ENCODE results near the gene VAV3.
"Not testable (repeated sequence)": the region's sequence is repeated elsewhere in the genome, so short reads cannot be mapped to it uniquely, and the experiment has no call there.

The VAV3 gene

DNA sequence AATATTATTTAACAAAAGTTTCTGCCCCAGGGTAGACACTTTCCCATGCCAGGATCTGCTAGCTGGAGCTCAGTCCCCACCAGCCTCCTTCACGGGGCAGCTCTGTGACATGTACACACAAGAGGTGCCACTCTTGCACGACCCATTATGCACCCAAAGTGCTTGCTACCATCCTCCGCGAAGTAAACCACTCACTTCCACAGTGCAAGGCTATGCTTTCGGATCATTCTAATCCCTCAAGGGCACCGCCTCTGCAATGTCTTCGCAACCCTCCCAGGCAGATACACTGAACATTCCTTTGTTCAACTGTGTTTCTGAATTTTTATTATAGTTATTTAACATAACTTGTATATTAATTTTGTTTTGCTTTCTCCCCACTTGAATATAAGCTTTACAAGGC is 303.8 kb downstream of the VAV3 start:
- DNase-seq (ENCODE audit: low read depth in 4 of 4, low spot score in 1 of 4), result no peak

DNA sequence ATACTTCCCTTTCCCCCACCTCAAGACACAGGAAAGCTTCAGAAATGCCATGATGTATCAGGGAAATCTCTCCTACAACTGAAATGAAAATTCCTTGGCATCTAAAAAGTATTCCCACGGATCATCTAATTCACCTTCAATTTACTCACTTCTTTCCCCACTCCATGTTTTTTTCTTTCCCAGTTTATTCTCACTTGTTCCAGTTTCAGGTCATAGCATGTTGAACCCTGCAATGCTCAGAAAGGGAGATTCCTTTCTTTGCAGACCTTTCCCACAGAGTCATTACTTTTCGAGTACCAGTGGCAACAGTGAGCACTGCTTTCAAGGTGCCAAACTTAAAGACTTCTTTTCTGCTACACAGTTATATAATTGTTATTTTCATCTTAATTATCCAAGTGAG is 305.0 kb downstream of the VAV3 start:
- no peak for DNase-seq (ENCODE audit: low read depth in 4 of 4, low spot score in 1 of 4)

DNA sequence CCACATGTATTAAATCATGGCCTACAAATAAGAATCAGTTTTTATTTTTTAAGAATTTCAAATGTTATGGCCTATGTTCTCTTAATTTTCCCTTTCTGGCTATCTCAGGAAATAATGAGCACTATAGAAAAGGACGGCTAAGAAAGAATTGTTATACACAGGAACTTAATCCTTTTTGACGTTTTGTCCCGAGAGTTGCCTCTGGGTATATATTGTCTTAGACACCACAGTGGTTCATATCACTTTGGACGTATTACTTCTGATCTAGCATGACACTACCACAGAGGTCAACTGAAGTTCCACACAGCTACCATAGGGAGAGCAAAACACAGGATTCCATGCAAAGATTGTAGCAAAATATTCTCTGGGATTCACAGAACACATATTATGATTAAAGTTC is 307.6 kb downstream of the VAV3 start:
- DNase-seq (ENCODE audit: low read depth in 4 of 4, low spot score in 1 of 4), result no peak

DNA sequence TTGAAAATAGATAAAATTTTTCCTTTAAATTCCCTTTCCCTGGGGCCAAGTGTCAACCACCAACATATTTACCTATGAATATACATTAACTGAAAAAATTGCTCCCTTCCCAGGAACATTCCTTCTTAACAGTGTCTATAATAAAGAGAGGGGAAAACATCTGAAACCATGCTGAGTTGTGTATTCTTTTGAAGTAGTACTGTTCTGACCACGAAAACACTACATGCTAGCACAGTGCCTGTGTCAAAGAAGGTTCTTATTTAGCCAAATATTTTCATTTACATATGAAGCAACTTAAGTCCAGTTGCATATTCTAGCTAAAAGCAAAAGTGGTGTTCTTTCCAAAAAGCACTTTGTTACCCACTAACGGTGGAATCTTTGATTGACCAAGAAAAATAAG is 311.2 kb downstream of the VAV3 start:
- no peak for DNase-seq (ENCODE audit: low read depth in 4 of 4, low spot score in 1 of 4)

GRCh38 chr1:107653005-107653404 is 312.0 kb downstream of the VAV3 start:
- DNase-seq (ENCODE audit: low read depth in 4 of 4, low spot score in 1 of 4), result no peak

- not testable (repeated sequence) for DNase-seq (ENCODE audit: low read depth in 4 of 4, low spot score in 1 of 4)
Observed at GRCh38 chr1:107650825-107651224, 314.2 kb downstream of the VAV3 start.

DNA sequence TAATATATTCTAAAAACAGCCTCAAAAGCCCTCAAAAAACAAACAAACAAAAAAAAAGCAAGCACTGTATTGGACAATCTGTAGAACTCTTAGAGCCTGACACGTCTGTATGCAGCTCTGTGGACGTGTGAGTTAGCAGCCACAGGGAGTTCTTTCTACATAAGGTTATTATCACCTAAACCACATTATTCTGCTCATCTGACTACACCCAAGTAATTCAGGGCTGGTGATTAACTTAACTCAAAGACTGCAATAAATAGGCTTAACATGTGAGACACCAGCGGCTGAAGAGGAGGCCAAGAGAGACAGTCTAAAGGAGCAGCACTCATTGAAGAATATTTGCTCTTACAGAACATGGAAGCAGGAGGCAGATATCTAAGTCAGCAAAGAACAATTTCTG is 316.0 kb downstream of the VAV3 start:
- DNase-seq (ENCODE audit: low read depth in 4 of 4, low spot score in 1 of 4), result no peak

DNA sequence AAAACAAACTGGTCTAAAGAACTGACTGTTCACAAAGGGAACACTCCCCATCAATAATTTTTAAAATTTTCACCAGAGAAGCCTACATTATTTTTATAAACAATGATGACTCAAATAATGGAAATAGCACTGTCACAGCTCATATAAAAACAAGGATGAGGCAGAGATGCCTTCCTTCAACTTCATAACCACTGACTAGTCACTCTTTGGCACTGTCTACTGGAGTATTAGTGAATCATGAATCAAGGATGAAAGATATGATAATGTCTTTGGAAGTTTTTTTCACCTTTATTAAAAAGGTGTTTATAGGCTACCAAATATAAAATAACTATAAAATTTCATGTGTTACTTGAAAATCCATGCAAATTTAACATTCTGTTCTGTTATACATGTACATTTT is 316.9 kb downstream of the VAV3 start:
- DNase-seq (ENCODE audit: low read depth in 4 of 4, low spot score in 1 of 4), result no peak

DNA sequence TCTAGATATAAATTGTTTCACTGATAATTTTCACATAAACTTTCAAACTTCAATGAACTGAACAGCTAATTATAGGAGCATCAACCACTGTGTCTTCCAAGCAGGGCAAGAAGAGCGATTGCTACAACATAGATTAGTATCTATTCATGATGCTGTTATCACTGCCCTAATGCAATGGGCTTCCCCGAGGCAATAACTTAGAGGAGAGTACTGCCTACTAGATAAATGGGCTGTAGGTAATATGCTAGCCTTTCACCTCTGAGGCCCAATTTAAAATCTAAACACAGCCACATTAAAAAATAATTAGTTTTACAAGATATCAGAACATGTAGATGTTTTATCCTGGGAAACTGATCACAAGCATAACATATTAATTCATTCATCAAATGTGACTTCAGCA is 318.0 kb downstream of the VAV3 start:
- DNase-seq (ENCODE audit: low read depth in 4 of 4, low spot score in 1 of 4), result no peak

DNA sequence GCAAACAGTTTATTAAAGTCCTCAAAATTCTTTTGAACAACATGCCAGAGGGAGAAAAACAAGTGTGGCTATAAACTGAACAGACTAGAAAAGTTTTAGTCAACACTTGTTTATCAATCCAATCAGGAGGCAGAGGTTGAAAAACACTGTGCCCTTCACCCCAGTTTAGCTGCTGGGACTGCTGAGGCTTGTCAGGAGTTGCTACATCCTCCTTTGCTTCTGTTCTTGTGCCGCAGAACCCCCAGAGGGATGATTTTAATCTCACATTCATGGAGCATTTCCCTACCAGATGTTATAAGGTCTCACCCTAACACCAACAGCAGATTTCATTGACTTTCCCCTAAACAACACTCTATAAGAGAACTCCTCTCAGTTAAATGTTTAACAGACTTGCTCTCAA is 321.2 kb downstream of the VAV3 start:
- no peak for DNase-seq (ENCODE audit: low read depth in 4 of 4, low spot score in 1 of 4)

GRCh38 chr1:107640207-107640606 is 324.8 kb downstream of the VAV3 start:
- DNase-seq (ENCODE audit: low read depth in 4 of 4, low spot score in 1 of 4), result no peak

DNA sequence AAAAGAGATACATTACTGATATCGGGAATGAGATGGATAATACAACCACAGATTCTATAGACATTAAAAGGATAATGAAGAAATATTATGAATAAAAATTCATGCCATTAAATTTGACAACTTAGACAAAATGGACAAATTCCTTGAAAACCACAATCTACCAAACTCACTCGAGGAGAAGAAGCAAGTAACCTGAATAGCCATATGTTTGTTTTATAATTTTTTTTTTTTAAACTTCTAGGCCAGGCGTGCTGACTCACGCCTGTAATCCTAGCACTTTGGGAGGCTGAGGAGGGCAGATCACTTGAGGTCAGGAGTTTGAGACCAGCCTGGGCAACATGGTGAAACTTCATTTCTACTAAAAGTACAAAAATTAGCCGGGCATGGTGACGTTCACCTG is 327.9 kb downstream of the VAV3 start:
- DNase-seq (ENCODE audit: low read depth in 4 of 4, low spot score in 1 of 4), result no peak

GRCh38 chr1:107633596-107633995 is 331.4 kb downstream of the VAV3 start:
- no peak for DNase-seq (ENCODE audit: low read depth in 4 of 4, low spot score in 1 of 4)

DNA sequence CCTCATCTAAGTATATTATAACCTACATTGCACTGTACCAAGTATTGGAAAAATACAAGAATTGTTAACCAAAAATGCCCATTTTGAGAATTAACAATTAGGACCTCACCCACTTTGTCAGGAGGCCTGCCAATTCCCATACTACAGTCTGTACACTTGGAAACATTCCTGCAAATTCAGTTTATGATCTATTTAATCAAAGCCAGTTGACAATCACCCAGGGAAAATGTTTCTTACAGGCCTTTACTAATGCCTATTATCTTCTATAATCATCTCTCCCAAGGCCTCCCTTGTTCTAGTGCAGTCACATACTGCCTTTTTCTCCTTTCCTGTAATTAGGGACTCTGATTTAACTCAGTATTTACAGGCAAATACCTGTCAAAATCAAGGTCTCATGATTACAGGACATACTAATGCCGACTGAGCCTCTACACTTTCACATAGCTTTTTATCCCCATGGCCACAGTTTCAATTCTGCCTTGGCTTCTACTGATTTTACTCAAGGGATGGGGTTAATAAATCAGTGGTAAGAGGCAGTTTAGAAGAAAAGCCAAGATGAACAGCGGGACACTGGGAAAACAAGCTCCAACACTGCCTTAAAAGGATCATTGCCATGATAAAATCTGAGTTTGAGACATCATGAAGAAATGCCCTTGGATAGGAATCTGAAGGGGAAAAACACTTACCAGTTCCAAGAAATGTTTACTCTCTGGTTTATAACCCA is 338.7 kb downstream of the VAV3 start:
- no peak for DNase-seq (ENCODE audit: low read depth in 4 of 4, low spot score in 1 of 4)

DNA sequence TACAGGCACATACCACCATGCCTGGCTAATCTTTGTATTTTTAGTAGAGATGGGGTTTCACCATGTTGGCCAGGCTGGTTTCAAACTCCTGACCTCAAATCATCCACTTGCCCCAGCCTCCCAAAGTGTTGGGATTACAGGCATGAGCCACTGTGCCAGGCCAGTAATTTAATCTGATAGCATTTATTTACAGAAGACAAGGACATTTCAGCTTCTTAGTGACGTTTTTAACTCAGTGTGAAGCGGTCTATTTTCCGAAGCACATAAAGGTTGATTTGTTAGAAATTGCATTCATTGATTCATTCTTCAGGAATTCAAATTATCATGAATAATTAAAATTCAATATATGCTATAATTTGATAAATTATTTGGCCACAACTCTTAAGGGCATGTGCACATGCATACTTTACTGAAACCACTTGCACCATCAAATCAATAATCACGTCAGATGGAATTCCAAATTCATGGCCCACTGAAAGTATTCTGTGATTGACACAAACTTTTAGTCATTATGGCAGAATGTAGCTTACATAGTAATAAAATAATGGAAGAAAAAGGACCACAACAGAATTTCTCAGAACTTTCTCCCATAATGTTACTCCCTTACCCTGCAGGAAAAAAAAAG is 339.5 kb downstream of the VAV3 start:
- no peak for DNase-seq (ENCODE audit: low read depth in 4 of 4, low spot score in 1 of 4)

DNA sequence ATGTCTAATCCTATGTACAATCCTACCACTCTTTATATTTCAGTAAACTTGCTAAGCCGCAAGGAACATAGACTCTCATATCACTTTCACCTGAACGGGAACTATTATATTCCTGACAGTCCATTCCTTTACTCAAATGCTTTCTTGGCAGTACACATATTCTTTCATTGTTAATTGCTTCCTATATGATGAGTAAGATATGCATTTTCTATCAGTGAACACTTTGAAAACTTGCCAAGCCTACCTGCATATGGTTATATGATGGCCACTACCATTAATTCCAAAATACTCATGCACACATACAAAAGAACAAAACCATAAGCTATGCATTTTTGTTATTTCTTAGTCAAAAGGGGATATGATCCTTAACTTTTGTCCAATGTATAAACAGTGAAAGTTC is 341.5 kb downstream of the VAV3 start:
- no peak for DNase-seq (ENCODE audit: low read depth in 4 of 4, low spot score in 1 of 4)

GRCh38 chr1:107622966-107623365 is 342.0 kb downstream of the VAV3 start:
- no peak for DNase-seq (ENCODE audit: low read depth in 4 of 4, low spot score in 1 of 4)

GRCh38 chr1:107622535-107622934 is 342.4 kb downstream of the VAV3 start:
- DNase-seq (ENCODE audit: low read depth in 4 of 4, low spot score in 1 of 4), result no peak

DNA sequence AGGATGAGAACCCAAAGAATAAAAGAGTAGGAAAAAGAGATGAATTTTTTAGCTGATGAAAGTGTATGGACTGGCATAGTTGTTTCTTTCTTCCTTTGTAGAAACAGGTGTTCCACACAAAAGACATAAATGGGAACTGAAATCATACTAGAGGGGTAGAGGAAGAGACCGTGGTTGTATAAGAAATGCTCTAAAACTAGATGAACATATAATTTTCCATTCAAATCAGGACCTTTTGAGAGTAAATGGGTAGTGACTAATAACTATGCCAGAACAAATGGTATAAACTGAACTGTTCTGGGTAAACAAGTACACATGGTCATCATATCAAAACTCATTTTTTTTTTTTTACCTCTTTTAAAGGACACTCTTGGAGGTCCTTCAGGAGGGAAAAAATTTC is 344.2 kb downstream of the VAV3 start:
- no peak for DNase-seq (ENCODE audit: low read depth in 4 of 4, low spot score in 1 of 4)

GRCh38 chr1:107618539-107618938 is 346.4 kb downstream of the VAV3 start:
- DNase-seq (ENCODE audit: low read depth in 4 of 4, low spot score in 1 of 4), result no peak

DNA sequence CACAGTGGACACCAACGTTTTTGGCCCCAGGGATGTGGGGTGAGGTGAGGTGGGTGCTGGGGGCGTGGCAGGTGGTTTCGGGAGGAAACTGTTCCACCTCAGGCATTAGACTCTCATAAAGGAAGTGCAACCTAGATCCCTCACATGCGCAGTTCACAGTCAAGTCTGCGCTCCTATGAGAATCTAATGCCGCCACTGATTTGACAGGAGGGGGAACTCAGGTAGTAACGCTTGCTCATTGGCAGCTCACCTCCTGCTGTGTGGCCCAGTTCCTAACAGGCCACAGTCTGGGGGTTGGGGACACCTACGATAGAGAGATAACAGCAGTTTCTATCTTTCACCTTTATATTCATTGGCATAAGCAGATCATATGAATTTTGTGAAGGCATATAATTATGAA is 347.1 kb downstream of the VAV3 start:
- no peak for DNase-seq (ENCODE audit: low read depth in 4 of 4, low spot score in 1 of 4)

DNA sequence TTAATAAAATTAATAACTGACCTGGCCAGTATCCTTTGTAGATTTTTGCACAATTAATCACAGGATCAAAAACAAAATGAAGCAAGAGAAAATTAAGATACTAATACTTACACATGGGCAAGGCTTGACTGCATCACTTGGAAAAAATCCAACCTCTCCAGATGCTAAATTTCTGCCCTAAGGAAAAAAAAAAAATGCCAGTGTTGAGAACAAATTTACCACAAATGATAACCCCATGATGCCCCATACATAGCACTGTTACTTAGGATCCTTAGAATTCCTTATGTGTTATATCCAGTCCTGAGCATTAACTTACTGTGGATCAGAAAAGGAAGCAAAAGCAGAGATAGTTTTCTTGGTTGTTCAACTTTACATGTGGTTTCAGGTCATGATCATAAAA is 347.5 kb downstream of the VAV3 start:
- DNase-seq (ENCODE audit: low read depth in 4 of 4, low spot score in 1 of 4), result no peak

DNA sequence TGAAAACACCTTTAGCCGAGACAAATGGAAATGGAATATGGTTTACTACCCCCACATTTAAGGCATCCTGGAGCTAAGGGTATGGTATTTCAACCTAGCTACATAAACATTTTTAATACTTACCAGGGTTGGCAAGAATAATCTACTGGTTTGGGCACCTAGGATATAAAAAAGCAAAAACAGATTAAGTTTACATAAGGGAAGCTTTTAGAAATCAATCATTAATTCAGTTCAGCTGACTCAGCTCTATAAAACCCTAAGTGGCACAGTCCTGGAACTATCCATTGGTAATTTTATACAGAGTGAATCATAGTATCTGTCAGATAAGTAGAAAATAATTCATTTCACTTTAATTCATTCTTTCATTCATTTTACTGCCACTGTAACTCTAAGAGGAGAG is 355.2 kb downstream of the VAV3 start:
- no peak for DNase-seq (ENCODE audit: low read depth in 4 of 4, low spot score in 1 of 4)

All from stimulated activated CD4-positive, alpha-beta T cell treated with anti-CD3 and anti-CD28 coated beads, Interleukin-1b, Interleukin-23, amount 100 ng/mL, for 24 hours (primary cell).